Skeletal muscle satellite cell (primary cell): ENCODE results near the gene PSMB10.
"Not testable (repeated sequence)": the region's sequence is repeated elsewhere in the genome, so short reads cannot be mapped to it uniquely, and the experiment has no call there.

Experiments
- H3K27me3 ChIP-seq: 2 replicates; pipeline ENCODE4 v1.7.0; 2013; ENCODE audit warnings: low read length; ENCODE audit not compliant: control insufficient read depth, insufficient read depth
- H3K36me3 ChIP-seq: 2 replicates; pipeline ENCODE4 v1.7.0; 2013; ENCODE audit warnings: mild to moderate bottlenecking, control low read depth, low read length; ENCODE audit not compliant: insufficient read depth
- H3K4me1 ChIP-seq: 2 replicates; pipeline ENCODE4 v1.7.0; 2013; ENCODE audit warnings: low read length; ENCODE audit not compliant: control insufficient read depth, insufficient read depth
- H3K4me2 ChIP-seq: 2 replicates; pipeline ENCODE4 v1.7.0; 2013; ENCODE audit warnings: mild to moderate bottlenecking, low read length
- H3K4me3 ChIP-seq: 2 replicates; pipeline ENCODE4 v1.7.0; 2013; ENCODE audit warnings: low read length
- H3K9ac ChIP-seq: 2 replicates; pipeline ENCODE4 v1.7.0; 2013; ENCODE audit warnings: mild to moderate bottlenecking, low read depth, low read length, moderate library complexity
- H3K9me3 ChIP-seq: replicated peaks from 2 replicates; pipeline ENCODE4 v1.7.0; 2013; ENCODE audit warnings: mild to moderate bottlenecking, control low read depth, low read length

PSMB10 gene

DNA sequence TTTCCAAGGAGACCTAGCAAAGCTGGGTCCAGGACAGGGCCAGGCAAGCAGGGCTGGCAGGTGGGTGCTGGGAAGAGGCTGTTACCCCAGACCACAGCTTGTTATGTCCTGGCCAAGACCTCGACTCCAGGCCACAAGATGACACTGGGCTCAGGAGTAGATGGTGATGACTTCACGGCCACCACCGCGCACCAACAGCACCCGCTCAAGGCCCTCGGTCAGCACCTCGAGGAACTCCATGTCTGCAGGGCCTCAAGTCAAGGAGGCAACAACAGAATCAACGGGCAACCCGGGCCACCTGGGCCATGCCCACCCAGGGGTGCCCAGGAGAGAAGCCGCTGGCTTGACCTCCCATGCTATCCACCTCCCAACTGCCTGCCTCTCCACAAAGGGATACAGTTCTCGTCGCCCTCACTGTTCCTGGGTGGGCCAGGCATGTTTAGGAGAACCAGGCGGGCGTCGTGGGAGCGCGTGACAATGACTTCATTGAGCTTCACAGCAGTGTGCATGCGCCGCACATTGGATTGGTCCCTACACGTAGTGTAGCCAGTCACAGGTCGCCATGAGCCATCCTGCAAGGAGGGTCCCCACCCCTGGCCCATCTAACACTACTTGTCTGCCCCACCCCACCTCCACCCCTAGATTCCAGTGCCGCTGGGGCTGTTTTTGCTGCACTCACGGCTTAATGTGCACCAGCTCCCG is 8.2 kb upstream of the PSMB10 start:
- Histone ChIP-seq H3K4me3 (no peak overlapping the region), H3K9ac (peak overlapping the region; percentile 54), H3K9me3 (no peaks in the 10 kb centered on the region), H3K36me3 (peaks cover 95% of the 10 kb centered on the region), H3K27me3 (no peaks in the 10 kb centered on the region), H3K4me2 (no peak overlapping the region), H3K4me1 (peaks cover 23% of the 10 kb centered on the region)

GRCh38 chr16:67943619-67944504 is 7.2 kb upstream of the PSMB10 start, which contains the start of gene LCAT:
TSS of gene LCAT (minus strand) at chr16:67944120. CDS start at chr16:67944101, 19 bp downstream.
- Histone ChIP-seq H3K4me3 (no peak within 1 kb of the TSS), H3K27me3 (no peaks in the 10 kb centered on the region), H3K9ac (peak within 1 kb of the TSS; percentile 54), H3K4me1 (peaks cover 23% of the 10 kb centered on the region), H3K4me2 (no peak within 1 kb of the TSS), H3K36me3 (peaks cover 95% of the 10 kb centered on the region), H3K9me3 (no peaks in the 10 kb centered on the region)

DNA sequence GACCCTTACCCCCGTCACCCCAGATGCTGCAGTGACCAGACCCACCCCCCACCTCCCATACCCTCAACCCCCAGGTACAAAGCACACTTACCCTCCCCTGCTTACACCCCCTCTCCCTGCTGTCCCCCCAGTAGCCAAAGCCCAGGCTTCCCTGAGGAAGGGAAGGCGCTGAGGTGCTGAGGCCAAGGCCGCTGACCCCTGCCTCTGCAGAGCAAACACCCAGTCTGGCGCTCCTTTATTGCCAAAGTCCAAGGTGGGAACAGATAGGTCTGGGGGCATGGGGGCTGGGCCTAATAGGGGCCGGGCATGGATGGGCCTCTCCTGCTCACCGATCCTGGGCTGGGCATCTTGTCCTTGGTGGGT is 6.6 kb upstream of the PSMB10 start:
- H3K36me3 ChIP-seq: peaks cover 89% of the 10 kb centered on the region

DNA sequence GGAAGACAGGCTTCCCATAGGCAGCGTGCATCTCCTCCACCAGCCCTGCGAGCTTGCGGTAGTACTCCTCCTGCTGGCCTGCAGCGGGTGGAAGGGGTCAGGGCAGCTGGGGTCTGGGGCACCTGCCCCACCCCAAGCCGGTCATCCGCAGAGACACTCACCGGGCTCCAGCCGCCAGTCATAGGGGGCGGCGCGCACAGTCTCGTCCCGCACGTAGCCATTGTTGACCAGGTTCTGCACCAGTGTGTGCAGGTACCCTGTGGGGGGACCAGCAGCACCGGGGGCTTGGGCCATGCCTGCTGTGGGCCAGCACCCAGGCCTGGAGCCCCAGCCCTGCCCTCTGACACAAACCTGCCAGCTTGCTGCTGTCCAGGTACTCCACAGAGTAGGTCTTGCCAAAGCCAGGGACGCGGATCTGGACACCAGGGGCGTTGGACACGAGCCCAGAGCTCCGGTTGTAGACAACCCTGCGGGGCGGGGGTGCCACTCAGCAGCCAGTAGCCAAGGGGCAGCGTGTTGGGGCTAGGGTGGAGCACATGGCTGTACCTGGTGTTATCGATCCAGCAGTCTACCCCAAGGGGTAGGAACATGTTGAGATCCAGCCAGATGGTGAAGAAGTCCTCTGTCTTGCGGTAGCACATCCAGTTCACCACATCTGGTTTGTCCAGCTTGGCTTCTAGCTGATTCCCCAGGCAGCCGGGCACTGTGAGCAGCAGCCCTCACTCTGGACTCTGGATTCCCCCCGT is 6.0 kb upstream of the PSMB10 start:
- no peak overlapping the region for H3K4me3 ChIP-seq
- H3K4me1 ChIP-seq: peaks cover 23% of the 10 kb centered on the region
- H3K4me2 ChIP-seq: no peak overlapping the region
- H3K9ac ChIP-seq: no peak overlapping the region
- H3K27me3 ChIP-seq: no peaks in the 10 kb centered on the region
- H3K36me3 ChIP-seq: peaks cover 83% of the 10 kb centered on the region
- H3K9me3 ChIP-seq: no peaks in the 10 kb centered on the region

More for the DNA sequence above, 6.6 kb upstream of the PSMB10 start:
- Histone ChIP-seq H3K27me3 (no peaks in the 10 kb centered on the region), H3K4me2 (no peak overlapping the region), H3K4me1 (peaks cover 23% of the 10 kb centered on the region), H3K9ac (no peak overlapping the region), H3K9me3 (no peaks in the 10 kb centered on the region), H3K4me3 (no peak overlapping the region)

- Histone ChIP-seq H3K4me1 (peaks cover 29% of the 10 kb centered on the region), H3K9me3 (no peaks in the 10 kb centered on the region), H3K36me3 (peaks cover 78% of the 10 kb centered on the region), H3K4me2 (no peak overlapping the region), H3K9ac (no peak overlapping the region), H3K4me3 (no peak overlapping the region), H3K27me3 (no peaks in the 10 kb centered on the region)
Observed at GRCh38 chr16:67942200-67942509, 5.5 kb upstream of the PSMB10 start.

DNA sequence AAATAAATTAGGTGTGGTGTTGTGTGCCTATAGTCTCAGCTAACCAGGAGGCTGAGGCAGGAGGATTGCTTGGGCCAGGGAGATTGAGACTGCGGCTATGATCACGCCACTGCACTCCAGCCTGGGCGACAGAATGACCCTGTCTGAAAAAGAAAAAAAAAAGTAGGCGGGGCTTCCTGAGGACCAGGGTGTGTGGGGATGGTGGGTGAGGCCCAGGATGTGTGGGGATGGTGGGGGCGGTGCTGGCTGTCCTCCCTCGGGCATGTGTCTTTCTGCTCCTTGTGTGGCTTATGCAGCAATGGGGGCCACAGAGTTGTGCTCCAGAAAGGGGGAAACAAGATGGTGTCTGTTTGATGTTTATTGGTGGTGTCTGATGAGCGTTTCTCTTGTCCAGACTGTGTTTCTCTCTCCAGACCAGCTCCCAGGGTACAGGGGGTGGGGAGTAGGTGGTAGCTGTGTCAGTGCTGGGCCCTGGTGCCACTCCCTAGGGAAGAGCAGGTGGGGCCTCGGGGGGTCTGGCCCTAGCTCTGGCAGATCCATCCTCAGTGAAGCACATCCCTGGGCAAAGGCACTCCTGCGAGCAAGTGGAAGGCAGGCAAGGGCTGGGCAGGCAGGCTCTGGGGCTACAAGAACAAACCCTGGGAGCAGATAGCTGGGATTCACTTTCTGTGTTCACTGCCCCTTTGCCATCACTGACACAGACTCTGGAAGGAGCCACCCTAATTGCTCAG is 5.0 kb upstream of the PSMB10 start:
- Histone ChIP-seq H3K4me1 (peaks cover 33% of the 10 kb centered on the region), H3K9ac (no peak overlapping the region), H3K4me2 (no peak overlapping the region), H3K27me3 (no peaks in the 10 kb centered on the region), H3K36me3 (peaks cover 73% of the 10 kb centered on the region), H3K4me3 (no peak overlapping the region), H3K9me3 (no peaks in the 10 kb centered on the region)

DNA sequence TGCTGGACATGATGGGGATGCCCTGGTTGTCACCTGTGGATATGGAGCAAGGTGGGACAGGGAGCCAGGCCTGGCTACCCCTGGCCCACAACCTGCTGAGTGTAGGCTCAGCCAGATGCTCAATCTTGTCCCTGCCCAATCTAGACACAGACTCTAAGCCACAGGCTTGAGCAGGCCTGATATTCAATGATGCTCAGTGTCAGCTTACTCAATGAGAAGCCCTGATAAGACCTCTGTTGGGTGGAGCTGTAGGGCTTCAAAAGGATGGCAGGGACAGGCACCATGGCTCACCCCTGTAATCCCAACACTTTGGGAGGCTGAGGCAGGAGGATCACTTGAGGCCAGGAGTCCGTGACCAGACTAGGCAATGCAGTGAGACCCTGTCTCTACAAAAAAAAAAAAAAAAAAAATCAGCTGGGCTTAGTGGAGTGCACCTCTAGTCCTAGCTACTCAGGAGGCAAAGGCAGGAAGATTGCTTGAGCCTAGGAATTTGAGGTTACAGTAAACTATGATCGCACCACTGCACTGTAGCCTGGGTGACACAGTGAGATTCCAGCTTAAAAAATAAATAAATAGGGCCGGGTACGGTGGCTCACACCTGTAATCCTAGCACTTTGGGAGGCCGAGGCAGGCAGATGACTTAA is 3.9 kb upstream of the PSMB10 start:
- Histone ChIP-seq H3K4me2 (no peak overlapping the region), H3K4me3 (no peak overlapping the region), H3K9me3 (no peaks in the 10 kb centered on the region), H3K36me3 (peaks cover 62% of the 10 kb centered on the region), H3K27me3 (no peaks in the 10 kb centered on the region), H3K9ac (no peak overlapping the region), H3K4me1 (peaks cover 30% of the 10 kb centered on the region)

GRCh38 chr16:67939507-67940445 is 3.1 kb upstream of the PSMB10 start:
- Histone ChIP-seq H3K4me2 (no peak overlapping the region), H3K4me3 (no peak overlapping the region), H3K9ac (no peak overlapping the region), H3K27me3 (no peaks in the 10 kb centered on the region), H3K9me3 (no peaks in the 10 kb centered on the region), H3K4me1 (peaks cover 30% of the 10 kb centered on the region), H3K36me3 (peaks cover 54% of the 10 kb centered on the region)

DNA sequence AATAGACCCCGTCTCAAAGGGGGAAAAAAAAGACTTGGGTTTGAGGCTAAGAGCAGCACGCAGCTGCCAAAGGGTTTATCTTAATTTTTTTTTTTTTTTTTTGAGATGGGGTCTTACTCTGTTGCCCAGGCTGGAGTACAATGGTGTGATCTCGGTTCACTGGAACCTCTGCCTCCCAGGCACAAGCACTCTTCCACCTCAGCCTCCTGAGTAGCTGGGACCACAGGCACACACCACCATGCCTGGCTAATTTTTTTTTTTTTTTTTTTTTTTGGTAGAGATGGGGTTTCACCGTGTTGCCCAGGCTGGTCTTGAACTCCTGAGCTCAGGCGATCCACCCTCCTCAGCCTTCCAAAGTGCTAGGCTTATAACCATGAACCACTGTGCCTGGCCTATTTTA is 1.1 kb upstream of the PSMB10 start:
- not testable (repeated sequence) for H3K9ac ChIP-seq, H3K27me3 ChIP-seq, H3K4me2 ChIP-seq, H3K9me3 ChIP-seq, H3K4me3 ChIP-seq
- H3K36me3 ChIP-seq: peaks cover 36% of the 10 kb centered on the region
- H3K4me1 ChIP-seq: peaks cover 23% of the 10 kb centered on the region
